ENCODE results near the gene SEMA3C. TPM values are rescaled to one million over a fixed set of nuclear protein-coding genes. Genes with fewer than 3 reads are reported as not detected.

Gene SEMA3C
- polyA plus RNA-seq, 1 donor from 2014 or later = 386 TPM

GRCh38 chr7:80825499-80825898, 93.4 kb downstream of the SEMA3C start:
- TF ChIP-seq RAD21 (conservative IDR thresholded peaks at IDR 0.05) = no peak
- TF ChIP-seq POLR2AphosphoS5 (IDR thresholded peaks at IDR 0.05) = no peak
- TF ChIP-seq TAF1 (IDR thresholded peaks at IDR 0.05; ENCODE audit: low read depth) = no peak
- TF ChIP-seq SMC3 (conservative IDR thresholded peaks at IDR 0.05; ENCODE audit: poor library complexity) = no peak
- no peak for TF ChIP-seq EZH2 (IDR thresholded peaks at IDR 0.05; ENCODE audit: borderline replicate concordance, insufficient read depth, low read length, poor library complexity, severe bottlenecking)
- no peak for TF ChIP-seq EP300 (conservative IDR thresholded peaks at IDR 0.05; ENCODE audit: poor library complexity, severe bottlenecking)
- TF ChIP-seq MXI1 (conservative IDR thresholded peaks at IDR 0.05; ENCODE audit: poor library complexity, severe bottlenecking) = no peak
- TF ChIP-seq CTCF (IDR thresholded peaks at IDR 0.05; ENCODE audit: poor library complexity, severe bottlenecking) = no peak
- no peak for TF ChIP-seq REST (IDR thresholded peaks at IDR 0.05; ENCODE audit: borderline replicate concordance)
- no peaks in the 10 kb centered on the region for H3K9me2 ChIP-seq (ENCODE audit: insufficient read depth, low read length)
- no peak overlapping the region for H3K9ac ChIP-seq (ENCODE audit: low read length)
- no peaks in the 10 kb centered on the region for H3K79me2 ChIP-seq (replicated peaks; ENCODE audit: insufficient read depth, low read length)
- no peaks in the 10 kb centered on the region for H3K27me3 ChIP-seq (ENCODE audit: insufficient read depth, low read depth, low read length)
- no peaks in the 10 kb centered on the region for H3K9me3 ChIP-seq (ENCODE audit: low read length)
- no peaks in the 10 kb centered on the region for H3F3A ChIP-seq (ENCODE audit: insufficient read depth, low read length, poor library complexity, severe bottlenecking)
- no peak overlapping the region for H3K27ac ChIP-seq (ENCODE audit: low read length)
- no peak overlapping the region for H3K4me3 ChIP-seq (ENCODE audit: low read length)
- H3K36me3 ChIP-seq (ENCODE audit: insufficient read depth, low read length) = peaks cover 7% of the 10 kb centered on the region
- H4K20me1 ChIP-seq (ENCODE audit: insufficient read depth) = no peaks in the 10 kb centered on the region
- no peak overlapping the region for H3K4me2 ChIP-seq (ENCODE audit: low read length)
- no peak overlapping the region for H2AFZ ChIP-seq (ENCODE audit: low read depth, low read length)

GRCh38 chr7:80824253-80824652, 94.6 kb downstream of the SEMA3C start:
- Histone ChIP-seq H3K9me3 (ENCODE audit: low read length) (no peaks in the 10 kb centered on the region), H2AFZ (ENCODE audit: low read depth, low read length) (no peak overlapping the region), H3K79me2 (replicated peaks; ENCODE audit: insufficient read depth, low read length) (no peaks in the 10 kb centered on the region), H4K20me1 (ENCODE audit: insufficient read depth) (no peaks in the 10 kb centered on the region), H3K27me3 (ENCODE audit: insufficient read depth, low read depth, low read length) (no peaks in the 10 kb centered on the region), H3K4me3 (ENCODE audit: low read length) (no peak overlapping the region), H3K27ac (ENCODE audit: low read length) (no peak overlapping the region), H3K9me2 (ENCODE audit: insufficient read depth, low read length) (no peaks in the 10 kb centered on the region), H3K9ac (ENCODE audit: low read length) (no peak overlapping the region), H3K4me2 (ENCODE audit: low read length) (no peak overlapping the region), H3F3A (ENCODE audit: insufficient read depth, low read length, poor library complexity, severe bottlenecking) (no peaks in the 10 kb centered on the region), H3K36me3 (ENCODE audit: insufficient read depth, low read length) (peaks cover 7% of the 10 kb centered on the region)
- TF ChIP-seq SMC3 (conservative IDR thresholded peaks at IDR 0.05; ENCODE audit: poor library complexity) = no peak
- no peak for TF ChIP-seq RAD21 (conservative IDR thresholded peaks at IDR 0.05)
- TF ChIP-seq EZH2 (IDR thresholded peaks at IDR 0.05; ENCODE audit: borderline replicate concordance, insufficient read depth, low read length, poor library complexity, severe bottlenecking) = no peak
- TF ChIP-seq POLR2AphosphoS5 (IDR thresholded peaks at IDR 0.05) = no peak
- TF ChIP-seq TAF1 (IDR thresholded peaks at IDR 0.05; ENCODE audit: low read depth) = no peak
- TF ChIP-seq CTCF (IDR thresholded peaks at IDR 0.05; ENCODE audit: poor library complexity, severe bottlenecking) = no peak
- TF ChIP-seq REST (IDR thresholded peaks at IDR 0.05; ENCODE audit: borderline replicate concordance) = no peak
- no peak for TF ChIP-seq MXI1 (conservative IDR thresholded peaks at IDR 0.05; ENCODE audit: poor library complexity, severe bottlenecking)
- no peak for TF ChIP-seq EP300 (conservative IDR thresholded peaks at IDR 0.05; ENCODE audit: poor library complexity, severe bottlenecking)

Measured in neural cell (in vitro differentiated cells).